Inferior parietal cortex (tissue), 1 donor: ENCODE data around the gene TMCO5A.
A peak's percentile ranks its signal among the peaks of the same experiment; 100 is the strongest.

Experiments
- DNase-seq: peaks from one replicate; pipeline ENCODE4 v3.0.0-alpha.2; 2016; ENCODE audit errors: extremely low spot score

TMCO5A gene

GRCh38 chr15:37973856-37974255 is 39.4 kb downstream of the TMCO5A start:
- DNase-seq, result no peak

GRCh38 chr15:37978231-37978630 is 43.8 kb downstream of the TMCO5A start:
- DNase-seq, result no peak

GRCh38 chr15:37979671-37980409 is 45.4 kb downstream of the TMCO5A start:
- no peak for DNase-seq

GRCh38 chr15:37981201-37981600 is 46.8 kb downstream of the TMCO5A start:
- DNase-seq, result no peak

- peak; percentile 43 for DNase-seq
Measured at GRCh38 chr15:37981775-37982174, 47.3 kb downstream of the TMCO5A start.

GRCh38 chr15:37984368-37984767 is 49.9 kb downstream of the TMCO5A start:
- no peak for DNase-seq

- DNase-seq, result peak; percentile 89
Measured at GRCh38 chr15:37995461-37996347, 61.3 kb downstream of the TMCO5A start.
